GM23338 (cell line): ENCODE results near the gene METTL13. TPM values are rescaled to one million over a fixed set of nuclear protein-coding genes. Genes with fewer than 3 reads are reported as not detected.

Source experiments
- ATAC-seq: fragments of 200-7000 bp; cut with Tn5 transposase; 3 replicates; pipeline ENCODE4 v1.9.1; 2020
- DNase-seq: peaks from one replicate; pipeline ENCODE4 v3.0.0-alpha.2; 2015; ENCODE audit warnings: low spot score
- H2AFZ ChIP-seq: fragments of 200-600 bp; sonication (generic); 2 replicates; pipeline ENCODE4 v1.8.0; 2016; ENCODE audit warnings: antibody characterized with exemption, mild to moderate bottlenecking, moderate library complexity
- H3F3A ChIP-seq: fragments of 200-600 bp; sonication (generic); replicated peaks from 2 replicates; pipeline ENCODE4 v1.8.0; 2017; ENCODE audit warnings: antibody characterized with exemption, mixed run types, low read depth
- H3K27ac ChIP-seq: fragments of 200-600 bp; sonication (generic); 2 replicates; pipeline ENCODE4 v1.6.1; 2016; ENCODE audit warnings: low read depth
- H3K27me3 ChIP-seq: fragments of 200-600 bp; sonication (generic); 2 replicates; pipeline ENCODE4 v1.8.0; 2016; ENCODE audit warnings: mild to moderate bottlenecking, mixed run types, moderate library complexity; ENCODE audit not compliant: insufficient read depth
- H3K36me3 ChIP-seq: fragments of 200-600 bp; sonication (generic); 2 replicates; pipeline ENCODE4 v1.8.0; 2016; ENCODE audit warnings: mild to moderate bottlenecking; ENCODE audit not compliant: insufficient read depth
- H3K4me1 ChIP-seq: fragments of 200-600 bp; sonication (generic); 2 replicates; pipeline ENCODE4 v1.8.0; 2016; ENCODE audit warnings: mild to moderate bottlenecking, moderate library complexity; ENCODE audit not compliant: insufficient read depth
- H3K4me2 ChIP-seq: fragments of 200-600 bp; sonication (generic); 2 replicates; pipeline ENCODE4 v1.7.1; 2017; ENCODE audit warnings: mixed run types
- H3K4me3 ChIP-seq: fragments of 200-600 bp; sonication (generic); 2 replicates; pipeline ENCODE4 v1.6.1; 2016; ENCODE audit warnings: mixed run types
- H3K79me2 ChIP-seq: fragments of 200-600 bp; sonication (generic); replicated peaks from 2 replicates; pipeline ENCODE4 v1.8.0; 2017; ENCODE audit warnings: mild to moderate bottlenecking; ENCODE audit not compliant: insufficient read depth
- H3K9me2 ChIP-seq: fragments of 200-600 bp; sonication (generic); 2 replicates; pipeline ENCODE4 v1.8.0; 2017; ENCODE audit not compliant: insufficient read depth
- H4K20me1 ChIP-seq: fragments of 200-600 bp; sonication (generic); replicated peaks from 2 replicates; pipeline ENCODE4 v1.8.0; 2017; ENCODE audit warnings: mild to moderate bottlenecking; ENCODE audit not compliant: insufficient read depth
- H3K27ac Mint-ChIP-seq: 2 replicates; pipeline ENCODE4 v1.8.0; 2020; ENCODE audit warnings: inconsistent platforms, mild to moderate bottlenecking, moderate library complexity, mixed read lengths
- H3K27me3 Mint-ChIP-seq: 3 replicates; pipeline ENCODE4 v1.8.0; 2022; ENCODE audit warnings: low read depth, mild to moderate bottlenecking, moderate library complexity, mixed read lengths, inconsistent platforms; ENCODE audit not compliant: insufficient read depth, poor library complexity
- H3K36me3 Mint-ChIP-seq: 3 replicates; pipeline ENCODE4 v1.8.0; 2021; ENCODE audit warnings: low read depth, mild to moderate bottlenecking, inconsistent platforms, moderate library complexity, mixed read lengths
- H3K4me1 Mint-ChIP-seq: 3 replicates; pipeline ENCODE4 v1.8.0; 2020; ENCODE audit warnings: mild to moderate bottlenecking, inconsistent platforms, mixed read lengths
- H3K4me3 Mint-ChIP-seq: 3 replicates; pipeline ENCODE4 v1.8.0; 2021; ENCODE audit warnings: moderate library complexity, mild to moderate bottlenecking, inconsistent platforms, mixed read lengths
- H3K9me3 Mint-ChIP-seq: 3 replicates; pipeline ENCODE4 v1.8.0; 2020; ENCODE audit warnings: moderate library complexity, mild to moderate bottlenecking, inconsistent platforms, mixed read lengths
- CREB1 ChIP-seq: fragments of 250-450 bp; sonication (Bioruptor Pico); IDR thresholded peaks from 2 replicates; pipeline ENCODE4 v1.5.0; 2020; ENCODE audit warnings: low read depth, mild to moderate bottlenecking, moderate library complexity
- EZH2 ChIP-seq: fragments of 200-600 bp; sonication (generic); IDR thresholded peaks from one replicate; pipeline ENCODE4 v1.8.0; 2017; ENCODE audit warnings: antibody characterized with exemption, mild to moderate bottlenecking, low read depth; ENCODE audit not compliant: unreplicated experiment
- EZH2phosphoT487 ChIP-seq: fragments of 200-600 bp; sonication (generic); IDR thresholded peaks from one replicate; pipeline ENCODE4 v1.8.1; 2018; ENCODE audit warnings: antibody characterized with exemption; ENCODE audit not compliant: unreplicated experiment
- JUNB ChIP-seq: IDR thresholded peaks from one replicate; pipeline ENCODE4 v1.6.1; 2016; ENCODE audit warnings: antibody characterized with exemption; ENCODE audit not compliant: unreplicated experiment
- NANOG ChIP-seq: IDR thresholded peaks from 2 replicates; pipeline ENCODE4 v1.6.1; 2016; ENCODE audit warnings: antibody characterized with exemption, borderline replicate concordance
- POLR2AphosphoS5 ChIP-seq: IDR thresholded peaks from 2 replicates; pipeline ENCODE4 v1.6.1; 2016; ENCODE audit warnings: antibody characterized with exemption, low read depth
- REST ChIP-seq: IDR thresholded peaks from one replicate; pipeline ENCODE4 v1.6.1; 2018; ENCODE audit warnings: antibody characterized with exemption; ENCODE audit not compliant: unreplicated experiment
- STAT1 ChIP-seq: IDR thresholded peaks from one replicate; pipeline ENCODE4 v1.6.1; 2016; ENCODE audit warnings: antibody characterized with exemption; ENCODE audit not compliant: unreplicated experiment
- ZNF114 ChIP-seq: fragments of 250-450 bp; sonication (Bioruptor Pico); IDR thresholded peaks from 2 replicates; pipeline ENCODE4 v1.5.0; 2020; ENCODE audit warnings: mild to moderate bottlenecking, moderate library complexity
- ZNF331 ChIP-seq: fragments of 250-450 bp; sonication (Bioruptor Pico); IDR thresholded peaks from 2 replicates; pipeline ENCODE4 v1.5.0; 2020; ENCODE audit warnings: low read depth, mild to moderate bottlenecking, moderate library complexity
- polyA plus RNA-seq: library from polyadenylated mRNA; unstranded; fragments of >200 nt; fragmentation: Nextera tagmentation; extraction: Ambion mirVana; gene quantifications from 2 replicates; pipeline ENCODE4 v1.2.1, GENCODE V29; 2016
- total RNA-seq: library from RNA; depleted of rRNA; stranded (reverse); fragments of >200 nt; shearing (Covaris generic); gene quantifications from 2 replicates; pipeline ENCODE4 v1.2.3, GENCODE V29; 2014
- TF ChIP-seq, protein P1 (sequence below): fragments of 250-450 bp; sonication (Bioruptor Pico); IDR thresholded peaks from 2 replicates; pipeline ENCODE4 v1.5.0; 2020; ENCODE audit warnings: mild to moderate bottlenecking, moderate library complexity

The METTL13 gene
- total and polyA plus RNA-seq, 2 experiments from 2014 or later = 21.0 to 45.4 TPM

GRCh38 chr1:171796592-171796991 is 15.1 kb downstream of the METTL13 start:
- H3K4me3 Mint-ChIP-seq = no peak overlapping the region
- ATAC-seq = no peak
- no peaks in the 10 kb centered on the region for H3K9me3 Mint-ChIP-seq
- peaks cover 24% of the 10 kb centered on the region; the same call in 2 of the 3 replicates for H3K4me1 Mint-ChIP-seq
- Histone ChIP-seq H3K79me2 (0 out of 2 replicates have a peak, but pooled peaks cover 5% of the 10 kb centered on the region), H3K27ac (no peak overlapping the region), H3K4me2 (no peak overlapping the region), H3F3A (no peaks in the 10 kb centered on the region), H2AFZ (no peak overlapping the region), H3K27me3 (no peaks in the 10 kb centered on the region), H3K36me3 (peaks cover 43% of the 10 kb centered on the region), H3K4me3 (no peak overlapping the region), H4K20me1 (peaks cover 3% of the 10 kb centered on the region; the same call in 1 of the 2 replicates), H3K9me2 (no peaks in the 10 kb centered on the region), H3K4me1 (peaks cover 5% of the 10 kb centered on the region)
- H3K27ac Mint-ChIP-seq = no peak overlapping the region
- no peak for DNase-seq
- peaks cover 9% of the 10 kb centered on the region for H3K27me3 Mint-ChIP-seq
- H3K36me3 Mint-ChIP-seq = peaks cover 58% of the 10 kb centered on the region
- no peak for TF ChIP-seq NANOG
- no peak for TF ChIP-seq ZNF114 (CRISPR knock-in tag)
- TF ChIP-seq STAT1 = no peak
- no peak for TF ChIP-seq EZH2
- TF ChIP-seq EZH2phosphoT487 = no peak
- no peak for TF ChIP-seq POLR2AphosphoS5

DNA sequence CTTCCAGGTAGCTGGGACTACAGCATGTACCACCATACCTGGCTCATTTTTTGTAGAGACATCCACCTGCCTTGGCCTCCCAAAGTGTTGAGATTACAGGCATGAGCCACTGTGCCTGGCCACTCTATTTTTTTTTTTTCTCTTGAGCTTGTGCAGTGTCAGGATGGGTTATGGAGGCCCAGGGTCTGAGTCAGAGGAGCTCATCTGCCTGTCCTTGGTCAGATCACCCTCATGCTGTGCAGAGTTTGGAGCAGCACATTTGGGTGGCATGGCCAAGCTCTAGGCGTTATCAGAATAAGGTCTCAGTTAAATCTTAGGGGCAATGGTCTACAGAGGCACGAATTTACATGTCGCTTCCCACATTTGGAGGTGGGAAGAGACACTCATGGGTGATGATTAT is 16.9 kb downstream of the METTL13 start:
- Mint-ChIP-seq H3K27ac (no peak overlapping the region; the same call in 1 of the 2 replicates), H3K4me1 (peaks cover 35% of the 10 kb centered on the region), H3K36me3 (peaks cover 42% of the 10 kb centered on the region), H3K27me3 (peaks cover 10% of the 10 kb centered on the region), H3K4me3 (no peak overlapping the region), H3K9me3 (no peaks in the 10 kb centered on the region)
- H3F3A ChIP-seq = no peaks in the 10 kb centered on the region; the same call in 1 of the 2 replicates
- peaks cover 27% of the 10 kb centered on the region for H3K36me3 ChIP-seq
- no peaks in the 10 kb centered on the region for H3K27me3 ChIP-seq
- no peak overlapping the region for H2AFZ ChIP-seq
- ATAC-seq = no peak
- H3K79me2 ChIP-seq = no peaks in the 10 kb centered on the region
- H4K20me1 ChIP-seq = peaks cover 3% of the 10 kb centered on the region; the same call in 1 of the 2 replicates
- DNase-seq = no peak
- H3K27ac ChIP-seq = 0 out of 2 replicates have a peak overlapping the region, but pooled peaks have one; percentile 69
- no peak overlapping the region for H3K4me3 ChIP-seq
- H3K4me2 ChIP-seq = no peak overlapping the region
- H3K4me1 ChIP-seq = peaks cover 18% of the 10 kb centered on the region
- H3K9me2 ChIP-seq = no peaks in the 10 kb centered on the region
- no peak for TF ChIP-seq EZH2phosphoT487
- no peak for TF ChIP-seq ZNF331 (CRISPR knock-in tag)
- no peak for TF ChIP-seq REST
- TF ChIP-seq POLR2AphosphoS5 = no peak
- TF ChIP-seq, protein P1, sequence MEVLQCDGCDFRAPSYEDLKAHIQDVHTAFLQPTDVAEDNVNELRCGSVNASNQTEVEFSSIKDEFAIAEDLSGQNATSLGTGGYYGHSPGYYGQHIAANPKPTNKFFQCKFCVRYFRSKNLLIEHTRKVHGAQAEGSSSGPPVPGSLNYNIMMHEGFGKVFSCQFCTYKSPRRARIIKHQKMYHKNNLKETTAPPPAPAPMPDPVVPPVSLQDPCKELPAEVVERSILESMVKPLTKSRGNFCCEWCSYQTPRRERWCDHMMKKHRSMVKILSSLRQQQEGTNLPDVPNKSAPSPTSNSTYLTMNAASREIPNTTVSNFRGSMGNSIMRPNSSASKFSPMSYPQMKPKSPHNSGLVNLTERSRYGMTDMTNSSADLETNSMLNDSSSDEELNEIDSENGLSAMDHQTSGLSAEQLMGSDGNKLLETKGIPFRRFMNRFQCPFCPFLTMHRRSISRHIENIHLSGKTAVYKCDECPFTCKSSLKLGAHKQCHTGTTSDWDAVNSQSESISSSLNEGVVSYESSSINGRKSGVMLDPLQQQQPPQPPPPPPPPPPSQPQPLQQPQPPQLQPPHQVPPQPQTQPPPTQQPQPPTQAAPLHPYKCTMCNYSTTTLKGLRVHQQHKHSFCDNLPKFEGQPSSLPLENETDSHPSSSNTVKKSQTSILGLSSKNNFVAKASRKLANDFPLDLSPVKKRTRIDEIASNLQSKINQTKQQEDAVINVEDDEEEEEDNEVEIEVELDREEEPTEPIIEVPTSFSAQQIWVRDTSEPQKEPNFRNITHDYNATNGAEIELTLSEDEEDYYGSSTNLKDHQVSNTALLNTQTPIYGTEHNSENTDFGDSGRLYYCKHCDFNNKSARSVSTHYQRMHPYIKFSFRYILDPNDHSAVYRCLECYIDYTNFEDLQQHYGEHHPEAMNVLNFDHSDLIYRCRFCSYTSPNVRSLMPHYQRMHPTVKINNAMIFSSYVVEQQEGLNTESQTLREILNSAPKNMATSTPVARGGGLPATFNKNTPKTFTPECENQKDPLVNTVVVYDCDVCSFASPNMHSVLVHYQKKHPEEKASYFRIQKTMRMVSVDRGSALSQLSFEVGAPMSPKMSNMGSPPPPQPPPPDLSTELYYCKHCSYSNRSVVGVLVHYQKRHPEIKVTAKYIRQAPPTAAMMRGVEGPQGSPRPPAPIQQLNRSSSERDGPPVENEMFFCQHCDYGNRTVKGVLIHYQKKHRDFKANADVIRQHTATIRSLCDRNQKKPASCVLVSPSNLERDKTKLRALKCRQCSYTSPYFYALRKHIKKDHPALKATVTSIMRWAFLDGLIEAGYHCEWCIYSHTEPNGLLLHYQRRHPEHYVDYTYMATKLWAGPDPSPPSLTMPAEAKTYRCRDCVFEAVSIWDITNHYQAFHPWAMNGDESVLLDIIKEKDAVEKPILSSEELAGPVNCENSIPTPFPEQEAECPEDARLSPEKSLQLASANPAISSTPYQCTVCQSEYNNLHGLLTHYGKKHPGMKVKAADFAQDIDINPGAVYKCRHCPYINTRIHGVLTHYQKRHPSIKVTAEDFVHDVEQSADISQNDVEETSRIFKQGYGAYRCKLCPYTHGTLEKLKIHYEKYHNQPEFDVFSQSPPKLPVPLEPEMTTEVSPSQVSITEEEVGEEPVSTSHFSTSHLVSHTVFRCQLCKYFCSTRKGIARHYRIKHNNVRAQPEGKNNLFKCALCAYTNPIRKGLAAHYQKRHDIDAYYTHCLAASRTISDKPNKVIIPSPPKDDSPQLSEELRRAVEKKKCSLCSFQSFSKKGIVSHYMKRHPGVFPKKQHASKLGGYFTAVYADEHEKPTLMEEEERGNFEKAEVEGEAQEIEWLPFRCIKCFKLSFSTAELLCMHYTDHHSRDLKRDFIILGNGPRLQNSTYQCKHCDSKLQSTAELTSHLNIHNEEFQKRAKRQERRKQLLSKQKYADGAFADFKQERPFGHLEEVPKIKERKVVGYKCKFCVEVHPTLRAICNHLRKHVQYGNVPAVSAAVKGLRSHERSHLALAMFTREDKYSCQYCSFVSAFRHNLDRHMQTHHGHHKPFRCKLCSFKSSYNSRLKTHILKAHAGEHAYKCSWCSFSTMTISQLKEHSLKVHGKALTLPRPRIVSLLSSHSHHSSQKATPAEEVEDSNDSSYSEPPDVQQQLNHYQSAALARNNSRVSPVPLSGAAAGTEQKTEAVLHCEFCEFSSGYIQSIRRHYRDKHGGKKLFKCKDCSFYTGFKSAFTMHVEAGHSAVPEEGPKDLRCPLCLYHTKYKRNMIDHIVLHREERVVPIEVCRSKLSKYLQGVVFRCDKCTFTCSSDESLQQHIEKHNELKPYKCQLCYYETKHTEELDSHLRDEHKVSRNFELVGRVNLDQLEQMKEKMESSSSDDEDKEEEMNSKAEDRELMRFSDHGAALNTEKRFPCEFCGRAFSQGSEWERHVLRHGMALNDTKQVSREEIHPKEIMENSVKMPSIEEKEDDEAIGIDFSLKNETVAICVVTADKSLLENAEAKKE (CRISPR knock-in tag) = no peak
- TF ChIP-seq JUNB = no peak
- no peak for TF ChIP-seq CREB1 (CRISPR knock-in tag)
